Activated CD8-positive, alpha-beta T cell treated with anti-CD3 and anti-CD28 coated beads for 36 hours (primary cell): Measurements from ENCODE around the gene ECM2. TPM values are rescaled to one million over a fixed set of nuclear protein-coding genes. Genes with fewer than 3 reads are reported as not detected.

Experiments
- ATAC-seq: fragments of 200-7000 bp; cut with Tn5 transposase; one replicate; pipeline ENCODE4 v1.10.0; 2021; ENCODE audit warnings: mild to moderate bottlenecking, moderate library complexity
- CTCF ChIA-PET: fragments of 350-600 bp; sonication (Branson Sonifier 250); formaldehyde crosslinking; loops from one replicate; lab custom pipeline; 2021; ENCODE audit warnings: antibody characterized with exemption; lab: Charles Lee
- POLR2A ChIA-PET: fragments of 350-600 bp; sonication (Branson Sonifier 250); formaldehyde crosslinking; loops from one replicate; lab custom pipeline; 2021; ENCODE audit warnings: antibody characterized with exemption; lab: Charles Lee
- DNase-seq: peaks from one replicate; pipeline ENCODE4 v3.0.0-alpha.2; 2020
- H3K27ac Mint-ChIP-seq: one replicate; pipeline ENCODE4 v1.8.0; 2021; ENCODE audit warnings: mild to moderate bottlenecking, mixed read lengths
- H3K27me3 Mint-ChIP-seq: one replicate; pipeline ENCODE4 v1.8.0; 2021; ENCODE audit warnings: mixed read lengths
- H3K36me3 Mint-ChIP-seq: one replicate; pipeline ENCODE4 v1.8.0; 2021; ENCODE audit warnings: low read depth, mixed read lengths
- H3K4me1 Mint-ChIP-seq: one replicate; pipeline ENCODE4 v1.8.0; 2021; ENCODE audit warnings: low read depth, mixed read lengths
- H3K4me3 Mint-ChIP-seq: one replicate; pipeline ENCODE4 v1.8.0; 2021; ENCODE audit warnings: mild to moderate bottlenecking, moderate library complexity, mixed read lengths
- H3K9me3 Mint-ChIP-seq: one replicate; pipeline ENCODE4 v1.8.0; 2021; ENCODE audit warnings: mixed read lengths
- CTCF ChIP-seq: fragments of 200-600 bp; IDR thresholded peaks from one replicate; pipeline ENCODE4 v1.8.0; 2022; ENCODE audit warnings: antibody characterized with exemption, mild to moderate bottlenecking
- intact Hi-C: fragments of 100-400 bp; cut with micrococcal nuclease; formaldehyde crosslinking; loops from one replicate; pipeline ENCODE4 v1.10.0; 2022
- total RNA-seq, 2 experiments: library from RNA; stranded (reverse); gene quantifications; one replicate each; pipeline ENCODE4 v1.2.3, GENCODE V29; 2021

ECM2 gene
- total RNA-seq, 2 experiments from 2014 or later, result not detected

GRCh38 chr9:92468206-92468605 lies 67.6 kb downstream of the ECM2 start:
- TF ChIP-seq CTCF, result no peak

GRCh38 chr9:92467511-92467910 lies 68.3 kb downstream of the ECM2 start:
- DNase-seq, result no peak
- Mint-ChIP-seq H3K9me3 (no peaks in the 10 kb centered on the region), H3K4me1 (no peaks in the 10 kb centered on the region), H3K36me3 (no peaks in the 10 kb centered on the region), H3K4me3 (no peak overlapping the region), H3K27ac (no peak overlapping the region), H3K27me3 (no peaks in the 10 kb centered on the region)
- no peak for TF ChIP-seq CTCF
- POLR2A ChIA-PET, result no interaction called here
- intact Hi-C loops, result no loop called here
- no peak for ATAC-seq
- CTCF ChIA-PET, result no interaction called here

More at GRCh38 chr9:92468206-92468605, 67.6 kb downstream of the ECM2 start:
- H3K27ac Mint-ChIP-seq, result no peak overlapping the region
- no peaks in the 10 kb centered on the region for H3K27me3 Mint-ChIP-seq
- intact Hi-C loops, result no loop called here
- H3K36me3 Mint-ChIP-seq, result no peaks in the 10 kb centered on the region
- no peaks in the 10 kb centered on the region for H3K4me1 Mint-ChIP-seq
- DNase-seq (no peak), ATAC-seq (no peak)
- ChIA-PET CTCF (no interaction called here), POLR2A (no interaction called here)
- H3K9me3 Mint-ChIP-seq, result no peaks in the 10 kb centered on the region
- no peak overlapping the region for H3K4me3 Mint-ChIP-seq

GRCh38 chr9:92467041-92467440 lies 68.7 kb downstream of the ECM2 start:
- no peaks in the 10 kb centered on the region for H3K27me3 Mint-ChIP-seq
- ATAC-seq, result no peak
- no peak for TF ChIP-seq CTCF
- H3K27ac Mint-ChIP-seq, result no peak overlapping the region
- CTCF ChIA-PET, result no interaction called here
- H3K4me3 Mint-ChIP-seq, result no peak overlapping the region
- intact Hi-C loops, result no loop called here
- DNase-seq, result no peak
- POLR2A ChIA-PET, result no interaction called here
- H3K36me3 Mint-ChIP-seq, result no peaks in the 10 kb centered on the region
- H3K4me1 Mint-ChIP-seq, result no peaks in the 10 kb centered on the region
- no peaks in the 10 kb centered on the region for H3K9me3 Mint-ChIP-seq

- Mint-ChIP-seq H3K4me3 (no peak overlapping the region), H3K36me3 (no peaks in the 10 kb centered on the region), H3K4me1 (no peaks in the 10 kb centered on the region), H3K27ac (no peak overlapping the region), H3K9me3 (no peaks in the 10 kb centered on the region), H3K27me3 (no peaks in the 10 kb centered on the region)
- no peak for TF ChIP-seq CTCF
- DNase-seq (no peak), ATAC-seq (no peak)
- CTCF ChIA-PET, result no interaction called here
- POLR2A ChIA-PET, result no interaction called here
- intact Hi-C loops, result no loop called here
Measured at GRCh38 chr9:92463984-92464383, 71.8 kb downstream of the ECM2 start.

- Mint-ChIP-seq H3K4me1 (no peaks in the 10 kb centered on the region), H3K36me3 (no peaks in the 10 kb centered on the region)
- CTCF ChIA-PET, result no interaction called here
Measured at GRCh38 chr9:92463387-92463786, 72.4 kb downstream of the ECM2 start.

More at GRCh38 chr9:92463387-92463786, 72.4 kb downstream of the ECM2 start:
- no peaks in the 10 kb centered on the region for H3K27me3 Mint-ChIP-seq
- intact Hi-C loops, result no loop called here
- H3K9me3 Mint-ChIP-seq, result no peaks in the 10 kb centered on the region
- POLR2A ChIA-PET, result no interaction called here
- no peak for TF ChIP-seq CTCF
- no peak overlapping the region for H3K4me3 Mint-ChIP-seq
- H3K27ac Mint-ChIP-seq, result no peak overlapping the region
- ATAC-seq, result no peak
- DNase-seq, result no peak
